Liver (tissue), 9 donors: Measurements from ENCODE around the gene NTN1. TPM values are rescaled to one million over a fixed set of nuclear protein-coding genes. Genes with fewer than 3 reads are reported as not detected.
A peak's percentile ranks its signal among the peaks of the same experiment; 100 is the strongest.

Experiments used
- DNase-seq: peaks from one replicate; pipeline ENCODE4 v3.0.0-alpha.2; 2017; ENCODE audit warnings: low spot score
- H3K27ac ChIP-seq, 2 donors: one replicate each; pipeline ENCODE4 v1.7.0; 2013; ENCODE audit warnings: inconsistent platforms in 2 of 2, low read length in 2 of 2, control low read depth in 1 of 2, low read depth in 1 of 2, mild to moderate bottlenecking in 1 of 2
- H3K27me3 ChIP-seq, 4 donors: one replicate each; pipeline versions ENCODE4 v1.6.1 to v1.7.0; 2013; ENCODE audit warnings: low read length in 3 of 4, inconsistent platforms in 1 of 4, mild to moderate bottlenecking in 1 of 4, moderate library complexity in 1 of 4; ENCODE audit not compliant: control insufficient read depth in 4 of 4, insufficient read depth in 4 of 4
- H3K36me3 ChIP-seq, 4 donors: one replicate each; pipeline versions ENCODE4 v1.6.1 to v1.7.0; 2013; ENCODE audit warnings: low read length in 3 of 4, mild to moderate bottlenecking in 3 of 4, low read depth in 1 of 4, moderate library complexity in 1 of 4; ENCODE audit not compliant: control insufficient read depth in 4 of 4, insufficient read depth in 3 of 4
- H3K4me1 ChIP-seq, 4 donors: one replicate each; pipeline versions ENCODE4 v1.6.1 to v1.7.0; 2013; ENCODE audit warnings: low read length in 3 of 4, mild to moderate bottlenecking in 3 of 4, moderate library complexity in 1 of 4; ENCODE audit not compliant: control insufficient read depth in 4 of 4, insufficient read depth in 4 of 4
- H3K4me3 ChIP-seq, 3 donors: one replicate each; pipeline versions ENCODE4 v1.6.1 to v1.7.0; 2013; ENCODE audit warnings: low read length in 3 of 3, control low read depth in 1 of 3, low read depth in 1 of 3, mild to moderate bottlenecking in 1 of 3
- H3K9ac ChIP-seq, 2 donors: one replicate each; pipeline ENCODE4 v1.7.0; 2013; ENCODE audit warnings: low read length in 2 of 2, mild to moderate bottlenecking in 2 of 2, moderate library complexity in 2 of 2, control low read depth in 1 of 2, low read depth in 1 of 2
- H3K9me3 ChIP-seq, 4 donors: one replicate each; pipeline versions ENCODE4 v1.6.1 to v1.7.0; 2013; ENCODE audit warnings: low read length in 3 of 4; ENCODE audit not compliant: control insufficient read depth in 4 of 4
- ATF3 ChIP-seq: IDR thresholded peaks from 2 replicates; pipeline ENCODE4 v1.6.1; 2016; ENCODE audit warnings: antibody characterized with exemption
- CTCF ChIP-seq: fragments of 150-350 bp; IDR thresholded peaks from 2 replicates; pipeline ENCODE4 v1.5.1; 2017; ENCODE audit warnings: improper control_type of control experiment, low read depth, low read length; ENCODE audit not compliant: missing input control
- EGR1 ChIP-seq, 2 donors: IDR thresholded peaks; 2 replicates each; pipeline ENCODE4 v1.6.1; 2016 to 2018; ENCODE audit warnings: antibody characterized with exemption in 2 of 2, low read depth in 2 of 2
- FOXA1 ChIP-seq: IDR thresholded peaks from 2 replicates; pipeline ENCODE4 v1.6.1; 2016; ENCODE audit warnings: antibody characterized with exemption
- FOXA2 ChIP-seq: IDR thresholded peaks from 2 replicates; pipeline ENCODE4 v1.6.1; 2016; ENCODE audit warnings: antibody characterized with exemption
- HNF4G ChIP-seq: IDR thresholded peaks from 2 replicates; pipeline ENCODE4 v1.6.1; 2016; ENCODE audit warnings: antibody characterized with exemption
- MAX ChIP-seq: IDR thresholded peaks from 2 replicates; pipeline ENCODE4 v1.6.1; 2016; ENCODE audit warnings: antibody characterized with exemption
- RAD21 ChIP-seq, 2 donors: IDR thresholded peaks; 2 replicates each; pipeline ENCODE4 v1.6.1; 2016; ENCODE audit warnings: antibody characterized with exemption in 2 of 2, mild to moderate bottlenecking in 2 of 2
- RXRA ChIP-seq, 2 donors: IDR thresholded peaks; 2 replicates each; pipeline ENCODE4 v1.6.1; 2017 to 2018; ENCODE audit warnings: antibody characterized with exemption in 2 of 2, mild to moderate bottlenecking in 1 of 2
- SP1 ChIP-seq: IDR thresholded peaks from 2 replicates; pipeline ENCODE4 v1.6.1; 2018; ENCODE audit warnings: antibody characterized with exemption, mild to moderate bottlenecking
- TAF1 ChIP-seq: conservative IDR thresholded peaks from 2 replicates; pipeline ENCODE4 v1.6.1; 2016; ENCODE audit warnings: antibody characterized with exemption, mild to moderate bottlenecking
- ZBTB33 ChIP-seq: IDR thresholded peaks from 2 replicates; pipeline ENCODE4 v1.6.1; 2016; ENCODE audit warnings: antibody characterized with exemption
- WGBS: extraction: QIAGEN DNeasy Blood & Tissue Kit; methylation state at CpG from one replicate; pipeline ENCODE4 v1.1.7; 2013; 5-methylcytosine and 5-hydroxymethylcytosine counted together
- polyA plus RNA-seq, 2 donors: library from polyadenylated mRNA; stranded (reverse) in 1 of 2; unstranded in 1 of 2; fragments of 200-250 nt in 1 of 2; fragments of >200 nt in 1 of 2; fragmentation: Nextera tagmentation in 1 of 2; extraction: Ambion mirVana in 1 of 2; gene quantifications; one replicate each; pipeline versions ENCODE4 v1.2.1 to v1.2.3, GENCODE V29; 2013 to 2015
- total RNA-seq, 2 donors: library from RNA; depleted of rRNA; stranded (reverse); fragments of >200 nt; gene quantifications; one replicate each; pipeline ENCODE4 v1.2.3, GENCODE V29; 2014
- donor health status: healthy.
- donor health status: healthy.
- donor health status: healthy.
- donor health status: healthy.
- donor health status: healthy.

The NTN1 gene
- total and polyA plus RNA-seq, 4 donors: 0.14 to 8.7 (median 4.3) TPM

- TF ChIP-seq FOXA1: no peak
- TF ChIP-seq ZBTB33: no peak
- no peak for TF ChIP-seq MAX
- TF ChIP-seq SP1: no peak
- TF ChIP-seq RAD21 (IDR thresholded peaks at IDR 0.05): no peak
- no peak for TF ChIP-seq HNF4G
- TF ChIP-seq ATF3: no peak
- no peak for TF ChIP-seq TAF1
- no peak for TF ChIP-seq CTCF
- TF ChIP-seq RXRA (IDR thresholded peaks at IDR 0.05): no peak
- no peak for TF ChIP-seq FOXA2
- no peak for TF ChIP-seq EGR1 (IDR thresholded peaks at IDR 0.05; ENCODE audit: low read depth in 2 of 2)
- Histone ChIP-seq H3K36me3 (no peaks in the 10 kb centered on the region), H3K27me3 (no peaks in the 10 kb centered on the region), H3K9ac (no peak overlapping the region), H3K4me3 (no peak overlapping the region), H3K4me1 (peaks cover 0 to 5% (median 0%) of the 10 kb centered on the region in 4 donors), H3K27ac (no peak overlapping the region), H3K9me3 (no peaks in the 10 kb centered on the region)
- 82% methylated on average over 7 of the region's 7 CpGs for WGBS
- DNase-seq: no peak
Observed at GRCh38 chr17:9290226-9290613, 268.9 kb downstream of the NTN1 start.

GRCh38 chr17:9291912-9292560 lies 270.7 kb downstream of the NTN1 start:
- peak; percentile 40 for DNase-seq
- WGBS: 38% methylated on average over 8 of the region's 8 CpGs
- H3K27ac ChIP-seq: no peak overlapping the region
- H3K9me3 ChIP-seq: no peaks in the 10 kb centered on the region
- H3K36me3 ChIP-seq: no peaks in the 10 kb centered on the region
- no peak overlapping the region for H3K9ac ChIP-seq
- peaks cover 0 to 5% (median 0%) of the 10 kb centered on the region in 4 donors for H3K4me1 ChIP-seq
- no peak overlapping the region for H3K4me3 ChIP-seq
- peak; percentile 72 for TF ChIP-seq CTCF
- peak; percentile 84 to 87 for TF ChIP-seq RAD21 (IDR thresholded peaks at IDR 0.05)
- TF ChIP-seq TAF1: no peak
- H3K27me3 ChIP-seq: no peaks in the 10 kb centered on the region
